GM21737 (cell line): ENCODE data around the gene NUDT22.

Experiments used
- ATAC-seq: cut with Tn5 transposase; IDR thresholded peaks from one replicate; pipeline ENCODE4 v1.9.1; 2021; ENCODE audit warnings: mild to moderate bottlenecking, moderate library complexity; ENCODE audit not compliant: unreplicated experiment

Gene NUDT22

GRCh38 chr11:64253043-64253442, 27.0 kb downstream of the NUDT22 start:
- ATAC-seq: no peak

- ATAC-seq: no peak
Measured at GRCh38 chr11:64253481-64253880, 27.4 kb downstream of the NUDT22 start.

GRCh38 chr11:64254326-64254725, 28.3 kb downstream of the NUDT22 start:
- ATAC-seq: no peak

- ATAC-seq: no peak
Measured at GRCh38 chr11:64255135-64256128, 29.4 kb downstream of the NUDT22 start.

- no peak for ATAC-seq
Measured at GRCh38 chr11:64256300-64256699, 30.2 kb downstream of the NUDT22 start.

GRCh38 chr11:64258356-64258755, 32.3 kb downstream of the NUDT22 start:
- ATAC-seq: no peak

- no peak for ATAC-seq
Measured at GRCh38 chr11:64258946-64259532, 33.0 kb downstream of the NUDT22 start.

GRCh38 chr11:64259533-64260067, 33.5 kb downstream of the NUDT22 start:
- ATAC-seq: no peak

GRCh38 chr11:64260147-64260708, 34.2 kb downstream of the NUDT22 start:
- ATAC-seq: no peak

GRCh38 chr11:64261556-64262080, 35.5 kb downstream of the NUDT22 start:
- ATAC-seq: no peak

- ATAC-seq: no peak
Measured at GRCh38 chr11:64262271-64263002, 36.4 kb downstream of the NUDT22 start.

- no peak for ATAC-seq
Measured at GRCh38 chr11:64263021-64263946, 37.2 kb downstream of the NUDT22 start.

GRCh38 chr11:64263947-64264317, 37.9 kb downstream of the NUDT22 start:
- ATAC-seq: no peak

- ATAC-seq: no peak
Measured at GRCh38 chr11:64264371-64264852, 38.3 kb downstream of the NUDT22 start.

GRCh38 chr11:64265176-64266160, 39.4 kb downstream of the NUDT22 start:
- ATAC-seq: no peak

- ATAC-seq: no peak
Measured at GRCh38 chr11:64266339-64266738, 40.3 kb downstream of the NUDT22 start.

GRCh38 chr11:64267207-64267945, 41.3 kb downstream of the NUDT22 start:
- no peak for ATAC-seq
